Dermis microvascular lymphatic vessel endothelial cell (primary cell): ENCODE measurements around the gene IQSEC3. TPM values are rescaled to one million over a fixed set of nuclear protein-coding genes. Genes with fewer than 3 reads are reported as not detected.

ENCODE experiments used
- DNase-seq, 2 donors: peaks; one replicate each; pipeline versions ENCODE4 v3.0.0 to v3.0.0-alpha.2; 2010; ENCODE audit warnings: low read depth in 2 of 2
- total RNA-seq: library from RNA; depleted of rRNA; stranded (reverse); fragments of >200 nt; gene quantifications from 2 replicates; pipeline ENCODE4 v1.2.1, GENCODE V29; 2014

IQSEC3 gene
- total RNA-seq, 1 donor from 2014 or later: 0.13 TPM

- DNase-seq: no peak
Observed at GRCh38 chr12:78981-79380, 12.4 kb downstream of the IQSEC3 start.

- no peak for DNase-seq
Observed at GRCh38 chr12:80681-81190, 14.2 kb downstream of the IQSEC3 start.

- DNase-seq: no peak
Observed at GRCh38 chr12:82740-83139, 16.2 kb downstream of the IQSEC3 start.

GRCh38 chr12:84056-84455 lies 17.5 kb downstream of the IQSEC3 start:
- no peak for DNase-seq

GRCh38 chr12:85191-85666 lies 18.7 kb downstream of the IQSEC3 start:
- no peak for DNase-seq

GRCh38 chr12:87315-87714 lies 20.7 kb downstream of the IQSEC3 start:
- no peak for DNase-seq

GRCh38 chr12:87856-88255 lies 21.3 kb downstream of the IQSEC3 start:
- no peak for DNase-seq

- no peak for DNase-seq
Observed at GRCh38 chr12:89653-90052, 23.1 kb downstream of the IQSEC3 start.

GRCh38 chr12:91213-91612 lies 24.6 kb downstream of the IQSEC3 start:
- DNase-seq: no peak

GRCh38 chr12:93266-94005 lies 26.9 kb downstream of the IQSEC3 start:
- DNase-seq: no peak

GRCh38 chr12:96543-96942 lies 30.0 kb downstream of the IQSEC3 start:
- no peak for DNase-seq

- DNase-seq: no peak
Observed at GRCh38 chr12:98924-99352, 32.4 kb downstream of the IQSEC3 start.

- DNase-seq: no peak
Observed at GRCh38 chr12:99605-100004, 33.0 kb downstream of the IQSEC3 start.

- no peak for DNase-seq
Observed at GRCh38 chr12:101969-102878, 35.7 kb downstream of the IQSEC3 start.

- no peak for DNase-seq
Observed at GRCh38 chr12:102879-103168, 36.3 kb downstream of the IQSEC3 start.

GRCh38 chr12:103169-103981 lies 36.8 kb downstream of the IQSEC3 start:
- no peak for DNase-seq

- DNase-seq: no peak
Observed at GRCh38 chr12:104551-105081, 38.0 kb downstream of the IQSEC3 start.

GRCh38 chr12:105696-106095 lies 39.1 kb downstream of the IQSEC3 start:
- DNase-seq: no peak

GRCh38 chr12:106118-106591 lies 39.6 kb downstream of the IQSEC3 start:
- no peak for DNase-seq

- peak in 1 of 2 donors; percentile 8 for DNase-seq
Observed at GRCh38 chr12:108594-108993, 42.0 kb downstream of the IQSEC3 start.

GRCh38 chr12:109446-109845 lies 42.9 kb downstream of the IQSEC3 start:
- no peak for DNase-seq
